ENCODE data around the gene ABCB4.
"Not testable (repeated sequence)": the region's sequence is repeated elsewhere in the genome, so short reads cannot be mapped to it uniquely, and the experiment has no call there.

DNA sequence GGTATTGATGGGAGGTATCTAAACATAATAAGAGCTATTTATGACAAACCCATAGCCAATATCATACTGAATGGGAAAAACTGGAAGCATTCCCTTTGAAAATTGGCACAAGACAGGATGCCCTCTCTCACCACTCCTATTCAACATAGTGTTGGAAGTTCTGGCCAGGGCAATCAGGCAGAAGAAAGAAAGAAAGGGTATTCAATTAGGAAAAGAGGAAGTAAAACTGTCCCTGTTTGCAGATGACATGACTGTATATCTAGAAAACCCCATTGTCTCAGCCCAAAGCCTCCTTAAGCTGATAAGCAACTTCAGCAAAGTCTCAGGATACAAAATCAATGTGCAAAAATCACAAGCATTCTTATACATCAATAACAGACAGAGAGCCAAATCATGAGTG, 6.3 kb downstream of the ABCB4 start:
- TF ChIP-seq, protein P1, sequence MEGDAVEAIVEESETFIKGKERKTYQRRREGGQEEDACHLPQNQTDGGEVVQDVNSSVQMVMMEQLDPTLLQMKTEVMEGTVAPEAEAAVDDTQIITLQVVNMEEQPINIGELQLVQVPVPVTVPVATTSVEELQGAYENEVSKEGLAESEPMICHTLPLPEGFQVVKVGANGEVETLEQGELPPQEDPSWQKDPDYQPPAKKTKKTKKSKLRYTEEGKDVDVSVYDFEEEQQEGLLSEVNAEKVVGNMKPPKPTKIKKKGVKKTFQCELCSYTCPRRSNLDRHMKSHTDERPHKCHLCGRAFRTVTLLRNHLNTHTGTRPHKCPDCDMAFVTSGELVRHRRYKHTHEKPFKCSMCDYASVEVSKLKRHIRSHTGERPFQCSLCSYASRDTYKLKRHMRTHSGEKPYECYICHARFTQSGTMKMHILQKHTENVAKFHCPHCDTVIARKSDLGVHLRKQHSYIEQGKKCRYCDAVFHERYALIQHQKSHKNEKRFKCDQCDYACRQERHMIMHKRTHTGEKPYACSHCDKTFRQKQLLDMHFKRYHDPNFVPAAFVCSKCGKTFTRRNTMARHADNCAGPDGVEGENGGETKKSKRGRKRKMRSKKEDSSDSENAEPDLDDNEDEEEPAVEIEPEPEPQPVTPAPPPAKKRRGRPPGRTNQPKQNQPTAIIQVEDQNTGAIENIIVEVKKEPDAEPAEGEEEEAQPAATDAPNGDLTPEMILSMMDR (IDR thresholded peaks at IDR 0.05), result not testable (repeated sequence)
- not testable (repeated sequence) for TF ChIP-seq POLR2A (IDR thresholded peaks at IDR 0.05)

All from testis (tissue), 2 donors.